SK-N-SH treated with all-trans-retinoic acid at 6 μM for 48 hours (cell line): ENCODE measurements around the gene POLD1.
"Not testable (repeated sequence)": the region's sequence is repeated elsewhere in the genome, so short reads cannot be mapped to it uniquely, and the experiment has no call there.

Experiments
- OSR1 ChIP-seq: fragments of 250-450 bp; sonication (Bioruptor Pico); IDR thresholded peaks from 2 replicates; pipeline ENCODE4 v1.8.0; 2022; ENCODE audit warnings: moderate library complexity, mild to moderate bottlenecking, inconsistent platforms
- PATZ1 ChIP-seq: fragments of 250-450 bp; sonication (Bioruptor Pico); IDR thresholded peaks from 2 replicates; pipeline ENCODE4 v1.8.0; 2020; ENCODE audit warnings: mild to moderate bottlenecking, moderate library complexity, borderline replicate concordance
- RARB ChIP-seq: fragments of 250-450 bp; sonication (Bioruptor Pico); IDR thresholded peaks from 2 replicates; pipeline ENCODE4 v1.8.0; 2021; ENCODE audit warnings: mild to moderate bottlenecking, moderate library complexity
- SNAI2 ChIP-seq: fragments of 250-450 bp; sonication (Bioruptor Pico); IDR thresholded peaks from 2 replicates; pipeline ENCODE4 v1.5.0; 2020; ENCODE audit warnings: mild to moderate bottlenecking, moderate library complexity
- TOX ChIP-seq: fragments of 250-450 bp; sonication (Bioruptor Pico); IDR thresholded peaks from 2 replicates; pipeline ENCODE4 v1.8.0; 2021; ENCODE audit warnings: mild to moderate bottlenecking, moderate library complexity, borderline replicate concordance
- ZFP3 ChIP-seq: fragments of 250-450 bp; sonication (Bioruptor Pico); IDR thresholded peaks from 2 replicates; pipeline ENCODE4 v1.5.0; 2020; ENCODE audit warnings: mild to moderate bottlenecking, moderate library complexity
- ZFP30 ChIP-seq: fragments of 450-650 bp; formaldehyde crosslinking; IDR thresholded peaks from 2 replicates; pipeline ENCODE4 v1.5.0; 2022; ENCODE audit warnings: mild to moderate bottlenecking, moderate library complexity
- TF ChIP-seq, protein P1 (sequence below): fragments of 250-450 bp; sonication (Bioruptor Pico); IDR thresholded peaks from 2 replicates; pipeline ENCODE4 v1.5.1; 2020; ENCODE audit warnings: low read depth, mild to moderate bottlenecking, moderate library complexity
- TF ChIP-seq, protein P2 (sequence below): fragments of 250-450 bp; sonication (Bioruptor Pico); IDR thresholded peaks from 2 replicates; pipeline ENCODE4 v1.5.1; 2021; ENCODE audit warnings: mild to moderate bottlenecking, moderate library complexity

DNA sequence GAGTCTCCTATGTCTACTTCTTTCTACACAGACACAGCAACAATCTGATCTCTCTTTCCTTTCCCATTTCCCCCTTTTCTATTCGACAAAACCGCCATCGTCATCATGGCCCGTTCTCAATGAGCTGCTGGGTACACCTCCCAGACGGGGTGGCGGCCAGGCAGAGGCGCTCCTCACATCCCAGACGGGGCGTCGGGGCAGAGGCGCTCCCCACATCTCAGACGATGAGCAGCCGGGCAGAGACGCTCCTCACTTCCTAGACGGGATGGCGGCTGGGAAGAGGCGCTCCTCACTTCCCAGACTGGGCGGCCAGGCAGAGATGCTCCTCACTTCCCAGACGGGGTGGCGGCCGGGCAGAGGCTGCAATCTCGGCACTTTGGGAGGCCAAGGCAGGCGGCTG, 6.8 kb downstream of the POLD1 start:
- not testable (repeated sequence) for TF ChIP-seq PATZ1, ZFP30, OSR1, TOX, ZFP3, RARB, SNAI2 (CRISPR knock-in tag)
- TF ChIP-seq, protein P1, sequence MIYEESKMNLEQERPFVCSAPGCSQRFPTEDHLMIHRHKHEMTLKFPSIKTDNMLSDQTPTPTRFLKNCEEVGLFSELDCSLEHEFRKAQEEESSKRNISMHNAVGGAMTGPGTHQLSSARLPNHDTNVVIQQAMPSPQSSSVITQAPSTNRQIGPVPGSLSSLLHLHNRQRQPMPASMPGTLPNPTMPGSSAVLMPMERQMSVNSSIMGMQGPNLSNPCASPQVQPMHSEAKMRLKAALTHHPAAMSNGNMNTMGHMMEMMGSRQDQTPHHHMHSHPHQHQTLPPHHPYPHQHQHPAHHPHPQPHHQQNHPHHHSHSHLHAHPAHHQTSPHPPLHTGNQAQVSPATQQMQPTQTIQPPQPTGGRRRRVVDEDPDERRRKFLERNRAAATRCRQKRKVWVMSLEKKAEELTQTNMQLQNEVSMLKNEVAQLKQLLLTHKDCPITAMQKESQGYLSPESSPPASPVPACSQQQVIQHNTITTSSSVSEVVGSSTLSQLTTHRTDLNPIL: not testable (repeated sequence)
- TF ChIP-seq, protein P2, sequence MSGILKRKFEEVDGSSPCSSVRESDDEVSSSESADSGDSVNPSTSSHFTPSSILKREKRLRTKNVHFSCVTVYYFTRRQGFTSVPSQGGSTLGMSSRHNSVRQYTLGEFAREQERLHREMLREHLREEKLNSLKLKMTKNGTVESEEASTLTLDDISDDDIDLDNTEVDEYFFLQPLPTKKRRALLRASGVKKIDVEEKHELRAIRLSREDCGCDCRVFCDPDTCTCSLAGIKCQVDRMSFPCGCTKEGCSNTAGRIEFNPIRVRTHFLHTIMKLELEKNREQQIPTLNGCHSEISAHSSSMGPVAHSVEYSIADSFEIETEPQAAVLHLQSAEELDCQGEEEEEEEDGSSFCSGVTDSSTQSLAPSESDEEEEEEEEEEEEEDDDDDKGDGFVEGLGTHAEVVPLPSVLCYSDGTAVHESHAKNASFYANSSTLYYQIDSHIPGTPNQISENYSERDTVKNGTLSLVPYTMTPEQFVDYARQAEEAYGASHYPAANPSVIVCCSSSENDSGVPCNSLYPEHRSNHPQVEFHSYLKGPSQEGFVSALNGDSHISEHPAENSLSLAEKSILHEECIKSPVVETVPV (CRISPR knock-in tag): not testable (repeated sequence)
